ENCODE measurements around the gene GPR107.
A peak's percentile ranks its signal among the peaks of the same experiment; 100 is the strongest.

GPR107 gene

DNA sequence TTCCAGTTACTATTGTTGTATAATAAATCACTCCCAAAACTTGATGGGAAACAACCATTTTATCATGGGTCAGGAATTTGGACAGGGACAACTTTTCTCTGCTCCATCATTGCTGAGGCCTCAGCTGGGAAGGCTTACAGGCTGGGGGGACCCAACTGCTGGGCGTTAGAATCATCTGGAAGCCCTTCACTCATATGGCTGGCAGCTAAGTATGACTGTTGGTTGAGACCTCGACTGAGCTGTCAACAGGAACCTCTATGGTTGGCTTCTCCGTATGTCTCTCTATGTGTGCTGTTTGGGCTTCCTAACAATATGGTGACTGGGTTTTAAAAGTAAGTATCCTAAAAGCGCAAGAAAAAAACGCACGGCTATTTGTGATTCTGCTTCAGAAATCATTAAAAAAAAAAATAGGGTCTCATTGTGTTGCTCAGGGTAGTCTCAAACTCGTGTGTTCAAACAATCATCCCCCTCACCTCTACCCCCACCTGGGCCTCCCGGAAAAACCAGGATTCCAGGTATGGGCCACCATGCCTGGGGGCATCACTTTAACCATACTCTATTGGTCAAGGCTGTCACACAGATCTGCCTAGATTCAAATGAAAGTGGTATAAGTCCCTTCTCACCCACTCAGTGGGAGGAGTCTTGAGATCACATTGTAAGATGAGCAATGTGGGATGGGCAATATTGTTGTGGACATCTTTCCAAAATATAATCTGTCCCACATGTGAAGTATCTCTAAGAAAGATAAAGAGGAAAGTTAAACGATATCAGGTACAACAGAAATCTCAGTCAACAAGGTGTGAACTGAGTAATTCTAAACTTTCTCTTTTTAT, 26.0 kb upstream of the GPR107 start:
- DNase-seq (ENCODE audit: low spot score): no peak

DNA sequence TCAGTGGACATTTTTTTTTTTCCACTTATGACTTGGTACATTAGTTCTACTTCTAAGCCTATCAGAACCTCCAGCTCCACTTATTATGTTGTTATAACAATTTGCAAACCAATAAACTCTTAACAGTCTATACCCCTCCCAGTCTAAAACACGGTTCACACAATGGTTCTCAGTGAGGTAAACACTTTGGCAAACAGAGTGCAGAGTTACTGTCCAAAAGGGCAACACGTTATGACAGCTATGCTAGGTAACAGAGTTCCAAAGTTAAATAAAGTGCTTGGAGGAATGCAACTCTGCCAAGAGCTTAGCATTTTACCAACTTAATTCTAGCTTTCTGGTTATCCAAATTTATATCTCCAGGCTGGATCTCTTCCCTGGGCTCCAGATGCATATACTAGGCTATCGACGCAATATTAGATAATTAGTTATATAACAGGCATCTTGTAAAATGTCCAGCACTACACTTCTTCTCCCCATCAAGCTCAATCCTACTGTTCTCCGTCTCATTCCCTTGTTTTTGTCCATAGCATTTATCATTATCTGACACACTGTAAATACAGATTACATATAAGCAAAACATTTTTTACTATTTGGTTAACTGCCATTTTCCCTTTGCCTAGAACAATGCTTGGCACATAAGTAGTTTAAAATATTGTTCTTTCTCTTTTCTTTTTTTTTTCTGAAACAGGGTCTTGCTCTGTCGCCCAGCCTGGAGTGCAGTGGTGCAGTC, 25.0 kb upstream of the GPR107 start:
- DNase-seq (ENCODE audit: low spot score): no peak

DNA sequence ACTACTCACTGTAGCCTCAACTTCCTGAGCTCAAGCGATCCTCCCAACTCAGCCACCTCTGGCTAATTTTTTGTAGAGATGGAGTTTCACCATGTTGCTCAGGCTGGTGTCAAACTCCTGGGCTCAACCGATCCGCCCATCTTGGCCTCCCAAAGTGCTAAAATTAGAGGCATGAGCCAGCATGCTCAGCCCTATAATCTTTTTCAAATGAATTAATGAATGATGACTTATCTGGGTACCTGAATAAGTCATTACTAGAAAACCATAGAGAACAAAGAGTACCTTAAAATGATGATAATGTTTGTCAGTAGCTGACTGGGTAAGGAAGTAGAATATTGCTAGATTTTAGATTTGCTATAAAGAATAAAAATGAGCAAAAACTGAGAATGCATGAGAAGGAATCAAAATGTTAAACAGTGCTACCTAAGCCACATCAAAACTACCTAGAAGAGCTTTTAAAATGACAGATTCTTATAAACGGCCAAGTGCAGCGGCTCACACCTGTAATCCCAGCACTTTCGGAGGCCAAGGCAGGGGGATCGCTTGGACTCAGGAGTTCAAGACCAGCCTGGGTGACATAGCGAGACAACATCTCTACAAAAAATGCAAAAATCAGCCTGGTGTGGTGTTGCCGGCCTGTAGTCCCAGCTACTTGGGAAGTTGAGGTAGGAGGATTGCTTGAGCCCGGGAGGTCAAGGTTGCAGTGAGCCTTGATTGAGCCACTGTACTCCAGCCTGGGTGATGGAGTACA, 24.3 kb upstream of the GPR107 start:
- no peak for DNase-seq (ENCODE audit: low spot score)

DNA sequence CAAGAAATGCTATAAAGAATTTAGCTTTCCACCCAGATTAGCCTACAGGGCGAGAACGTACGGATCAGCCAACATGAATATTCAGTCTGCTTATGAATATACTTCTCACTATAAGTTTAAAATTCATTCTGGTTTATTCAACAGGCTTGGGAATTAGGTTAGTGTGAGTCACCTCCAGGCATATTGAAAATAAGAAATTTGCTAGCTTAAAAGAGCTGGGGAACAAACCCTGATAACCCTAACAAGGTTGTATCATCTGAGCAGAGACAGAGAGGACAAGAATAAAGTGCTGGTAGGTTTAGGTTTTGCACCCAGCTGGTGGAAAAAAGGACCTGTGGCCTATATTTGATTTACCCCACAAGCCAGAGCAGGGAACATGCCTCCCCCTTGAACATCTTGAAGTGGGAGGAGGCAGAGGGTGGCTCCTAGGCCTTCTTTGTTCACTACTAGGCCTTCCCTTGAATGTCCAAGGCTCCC, 23.0 kb upstream of the GPR107 start:
- DNase-seq (ENCODE audit: low spot score): no peak

DNA sequence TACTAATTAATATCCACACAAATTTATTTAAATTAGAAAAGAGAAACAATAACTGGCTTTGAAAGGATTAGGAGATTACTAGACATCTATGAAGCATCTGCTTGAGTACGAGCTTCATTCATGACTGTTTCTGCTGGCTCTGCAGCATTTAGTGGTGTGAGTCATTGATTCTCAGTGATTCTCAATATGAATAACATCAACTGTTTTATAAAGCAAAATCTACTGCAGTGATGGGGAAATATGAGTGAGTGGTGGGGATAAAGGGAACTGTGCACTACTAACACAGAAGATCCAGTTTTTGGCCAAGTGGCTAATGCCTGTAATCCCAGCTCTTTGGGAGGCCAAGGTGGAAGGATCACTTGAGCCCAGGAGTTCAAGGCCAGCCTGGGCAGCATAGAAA, 19.1 kb upstream of the GPR107 start:
- no peak for DNase-seq (ENCODE audit: low spot score)

DNA sequence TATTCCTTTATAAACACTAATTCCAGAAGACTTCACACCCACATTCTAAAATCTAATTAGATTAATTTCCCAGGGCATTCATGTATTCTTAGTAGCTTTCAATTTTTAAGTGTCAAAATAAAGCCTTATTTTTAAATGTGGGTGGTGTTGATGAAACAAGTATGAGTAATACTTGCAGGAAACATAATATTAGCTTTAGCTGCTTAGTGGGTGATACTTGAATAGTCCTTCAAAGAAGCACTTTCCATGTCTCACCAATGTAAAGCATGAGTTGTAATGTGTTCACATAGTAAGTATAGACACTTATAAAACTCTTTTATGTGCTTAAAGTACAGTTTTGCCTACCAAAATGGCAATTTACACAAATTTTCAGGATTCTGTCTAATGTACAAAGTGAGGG, 17.6 kb upstream of the GPR107 start:
- no peak for DNase-seq (ENCODE audit: low spot score)

DNA sequence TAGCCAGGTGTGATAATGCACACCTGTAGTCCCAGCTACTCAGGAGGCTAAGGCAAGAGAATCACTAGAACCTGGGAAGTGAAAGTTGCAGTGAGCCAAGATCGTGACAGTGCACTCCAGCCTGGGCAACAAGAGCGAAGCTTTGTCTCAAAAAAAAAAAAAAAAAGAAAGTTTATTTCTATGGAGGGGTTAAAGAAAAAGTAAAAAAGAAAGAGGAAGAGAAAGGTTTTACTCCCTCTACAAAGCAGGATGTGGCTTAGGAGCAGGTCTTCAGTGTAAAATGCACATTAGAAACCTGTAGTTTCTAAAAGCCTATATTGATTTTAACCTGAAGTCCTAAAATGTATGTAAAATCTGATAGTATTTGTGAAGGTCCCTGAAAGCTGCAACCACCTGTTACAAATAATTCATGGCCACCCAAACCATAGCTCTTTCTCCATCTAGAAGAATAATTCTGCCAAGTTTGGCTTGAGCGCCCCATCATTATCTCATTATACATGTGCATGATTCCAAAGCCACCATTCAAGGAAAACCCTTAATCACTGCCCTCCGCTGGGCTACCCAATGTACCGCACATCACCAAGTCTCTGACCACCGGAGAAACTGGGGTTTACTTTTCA, 14.1 kb upstream of the GPR107 start:
- no peak for DNase-seq (ENCODE audit: low spot score)

DNA sequence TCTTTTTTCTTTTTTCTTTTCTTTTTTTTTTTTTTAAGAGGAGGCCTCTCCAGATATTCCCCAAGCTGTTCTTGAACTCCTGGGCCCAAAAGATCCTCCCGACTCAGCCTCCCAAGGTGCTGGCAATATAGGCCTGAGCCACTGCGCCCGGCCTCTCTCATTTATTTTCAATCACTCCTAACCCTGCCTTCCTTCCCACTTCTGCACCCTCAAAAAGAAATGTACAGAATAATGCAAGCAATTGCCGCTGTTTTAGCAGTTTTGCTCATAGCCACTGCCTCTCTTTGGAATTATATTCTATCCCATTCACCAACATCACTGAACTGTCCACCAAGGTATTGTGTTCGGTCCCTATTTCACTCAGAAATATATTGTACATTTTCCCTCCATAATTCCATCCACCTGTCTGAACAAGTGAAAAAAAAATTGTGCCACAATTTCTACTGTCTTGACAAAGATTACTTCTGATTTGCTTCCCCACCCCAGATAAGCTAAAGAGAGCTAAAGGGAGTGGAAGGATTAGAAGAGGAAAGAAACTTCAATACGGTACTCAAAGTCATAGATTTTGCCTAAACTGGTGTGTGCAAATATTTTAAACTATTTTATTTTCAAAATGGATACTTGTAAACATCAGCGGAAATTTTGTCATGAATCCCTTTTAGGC, 12.6 kb upstream of the GPR107 start:
- no peak for DNase-seq (ENCODE audit: low spot score)

DNA sequence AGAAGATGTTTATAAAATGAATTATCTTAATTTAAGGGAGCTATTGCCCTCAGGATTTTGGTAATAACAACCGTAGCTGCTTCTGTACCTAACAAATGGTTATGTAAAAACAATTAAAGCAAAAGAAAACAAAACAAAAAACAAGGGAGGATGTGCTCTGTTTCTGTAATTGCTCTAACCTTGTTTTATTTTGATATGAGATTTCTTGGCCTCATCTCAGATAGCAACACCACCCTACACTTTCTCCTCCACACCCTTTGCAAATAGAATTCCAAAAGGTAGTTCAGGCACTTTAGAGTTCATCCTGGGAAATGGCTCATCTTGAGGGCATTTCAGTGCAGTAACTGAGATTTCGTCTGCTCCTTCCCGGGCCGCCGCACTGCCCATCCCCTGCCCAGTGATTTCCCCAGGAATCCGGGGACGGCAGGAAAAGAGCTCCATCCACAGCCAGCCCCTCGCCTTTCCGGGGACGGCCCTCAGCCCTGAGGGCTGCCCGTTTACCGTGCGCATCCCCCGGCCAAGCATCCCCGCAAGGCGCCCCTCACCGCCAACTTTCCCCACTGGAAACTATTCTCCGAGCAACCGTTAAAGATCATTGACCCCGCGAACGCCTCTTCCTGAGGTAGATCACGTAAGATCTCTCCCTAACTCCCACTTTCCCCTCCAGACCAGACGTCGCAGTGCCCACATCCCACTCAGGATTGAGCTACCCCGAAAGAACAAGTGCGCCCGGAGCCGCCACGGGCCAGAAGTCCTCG, 11.9 kb upstream of the GPR107 start:
- peak; percentile 48 for DNase-seq (ENCODE audit: low spot score)

DNA sequence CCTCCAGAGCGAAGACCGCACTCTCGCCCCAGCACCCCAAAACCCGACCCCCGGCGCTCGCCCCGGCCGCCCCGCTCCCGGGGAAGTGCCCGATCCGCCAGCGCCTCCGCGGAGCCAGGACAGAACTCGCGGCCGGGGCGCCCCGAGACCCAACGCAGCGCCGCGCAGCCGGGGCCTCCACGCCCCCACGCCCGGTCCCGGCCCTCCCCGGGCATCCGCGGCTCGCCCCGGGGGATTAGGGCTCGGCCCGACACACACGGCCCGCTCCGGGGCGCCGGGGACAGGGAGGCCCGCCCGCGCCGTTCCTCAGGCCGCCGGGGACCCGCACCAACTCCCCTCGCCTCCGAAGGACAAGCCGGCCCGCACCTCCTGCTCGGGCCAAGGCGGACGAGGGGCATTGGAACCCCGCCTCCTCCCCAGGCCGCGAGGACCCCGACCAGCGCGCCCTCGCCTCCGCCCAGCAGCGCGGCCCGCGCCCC, 11.3 kb upstream of the GPR107 start:
- DNase-seq (ENCODE audit: low spot score): peak; percentile 64

DNA sequence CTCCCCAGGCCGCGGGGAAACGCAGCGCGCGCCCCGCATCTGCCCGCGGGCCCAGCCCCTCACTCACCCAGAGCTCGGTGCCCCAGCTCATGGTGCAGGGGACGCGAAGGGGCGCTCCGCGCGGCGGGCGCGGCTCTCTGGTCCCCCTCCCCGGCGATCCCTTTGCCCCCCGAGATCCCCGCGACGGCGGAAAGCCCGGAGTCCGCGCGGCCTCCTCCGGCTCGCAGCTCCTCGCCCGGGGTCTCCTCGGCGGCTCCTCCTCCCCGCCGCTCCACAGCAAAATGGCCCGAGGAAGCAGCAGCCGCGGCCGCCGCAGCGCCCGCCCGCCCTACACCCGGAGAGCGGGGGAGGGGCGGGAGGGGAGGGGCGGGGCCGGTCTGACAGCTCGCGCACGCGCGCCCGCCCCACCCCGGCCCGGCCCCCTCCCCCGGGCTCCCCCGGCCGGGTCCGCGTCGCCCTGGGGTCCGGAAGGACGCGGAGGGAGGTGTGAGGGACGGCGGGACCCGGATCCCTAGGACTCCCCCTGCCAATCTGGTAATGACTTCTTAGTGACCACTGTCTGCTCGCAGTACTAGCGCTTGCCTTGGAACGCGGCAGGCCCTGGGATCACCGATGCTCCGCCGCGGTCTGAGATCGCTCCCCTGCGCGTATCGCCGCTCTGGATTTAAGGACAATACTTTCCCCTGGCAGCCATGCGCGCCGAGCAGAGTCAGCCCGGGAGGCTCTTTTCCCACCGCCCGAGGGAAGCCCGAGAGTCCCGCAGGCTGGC, 10.6 kb upstream of the GPR107 start, which contains the start of gene FNBP1:
TSS of gene FNBP1 (minus strand) at position 305 of the 769 bp plus-strand sequence. CDS start at position 91, 214 bp downstream.
- peak; percentile 95 for DNase-seq (ENCODE audit: low spot score)

DNA sequence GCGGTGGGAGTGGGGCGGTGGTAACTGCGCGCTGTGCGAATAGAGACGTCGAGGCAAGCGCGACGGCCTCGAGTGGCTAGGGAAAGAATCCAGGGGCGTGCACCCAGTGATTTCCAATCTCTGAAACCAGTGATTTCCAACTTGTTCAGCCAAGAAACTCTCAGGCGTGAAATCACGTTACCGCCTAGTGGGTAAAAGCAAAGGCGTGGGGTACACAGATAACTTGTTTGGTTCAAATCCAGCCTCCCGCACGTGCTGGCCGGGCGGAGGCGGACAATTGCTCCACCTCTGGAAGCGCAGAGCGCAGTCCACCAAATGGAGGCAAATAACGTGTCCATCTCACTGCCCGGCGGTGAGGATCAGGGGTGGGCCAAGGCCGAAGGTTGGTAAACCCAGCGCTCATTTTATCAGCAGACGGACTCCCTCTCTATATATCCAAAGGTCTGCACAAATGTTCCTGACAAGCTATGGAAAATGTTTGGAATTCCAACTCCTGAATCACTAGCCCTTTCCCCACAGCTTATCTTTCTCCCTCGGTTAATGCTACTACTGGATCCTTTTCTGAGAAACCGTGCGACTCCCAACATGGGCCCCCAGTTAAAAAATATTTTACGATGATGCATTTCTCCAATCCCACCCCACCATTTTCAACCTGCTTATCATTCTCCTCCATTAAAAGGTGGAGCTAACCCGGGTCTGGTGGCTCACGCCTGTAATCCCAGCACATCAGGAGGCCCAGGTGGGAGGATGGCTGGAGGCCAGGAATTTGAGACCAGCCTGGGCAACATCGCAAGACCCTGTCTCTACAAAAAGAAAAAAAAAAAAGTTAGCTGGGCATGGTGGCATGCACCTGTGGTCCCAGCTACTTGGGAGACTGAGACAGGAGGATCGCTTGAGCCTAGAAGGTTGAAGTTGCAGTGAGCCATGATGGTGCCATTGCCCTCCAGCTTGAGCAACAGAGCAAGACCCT, 9.8 kb upstream of the GPR107 start:
- DNase-seq (ENCODE audit: low spot score): no peak

DNA sequence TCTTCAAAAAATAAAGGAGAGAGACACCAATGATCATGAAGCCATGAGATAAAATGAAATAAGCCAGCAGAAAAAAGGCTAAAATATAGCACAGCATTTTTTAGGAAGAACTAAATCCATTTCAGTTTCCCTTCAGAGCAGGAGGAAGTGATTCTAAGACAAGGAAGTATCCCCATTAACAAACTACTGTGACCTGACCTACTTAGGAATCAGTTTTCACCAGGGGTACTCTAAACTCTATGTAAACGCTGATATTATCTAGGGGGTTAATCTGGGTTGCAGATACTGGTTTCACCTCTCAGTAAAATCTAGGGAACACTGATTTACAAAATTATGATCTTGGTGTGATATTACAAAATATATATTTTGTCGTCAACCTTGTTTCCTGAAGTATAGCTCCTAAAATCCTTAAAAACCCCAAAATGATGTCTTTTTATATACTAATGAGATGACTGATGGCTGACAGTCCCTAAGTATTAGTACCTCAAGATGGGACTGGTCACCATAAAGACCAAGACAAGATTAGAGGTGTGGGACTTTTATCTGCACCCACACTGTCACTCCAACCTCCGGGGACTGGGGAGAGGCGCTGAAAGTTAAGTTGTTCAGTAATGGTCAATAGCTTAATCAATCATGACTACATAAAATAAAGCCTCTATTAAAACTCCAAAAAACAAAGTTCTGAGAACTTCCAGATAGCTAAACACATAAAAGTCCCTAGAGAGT, 7.8 kb upstream of the GPR107 start:
- no peak for DNase-seq (ENCODE audit: low spot score)

DNA sequence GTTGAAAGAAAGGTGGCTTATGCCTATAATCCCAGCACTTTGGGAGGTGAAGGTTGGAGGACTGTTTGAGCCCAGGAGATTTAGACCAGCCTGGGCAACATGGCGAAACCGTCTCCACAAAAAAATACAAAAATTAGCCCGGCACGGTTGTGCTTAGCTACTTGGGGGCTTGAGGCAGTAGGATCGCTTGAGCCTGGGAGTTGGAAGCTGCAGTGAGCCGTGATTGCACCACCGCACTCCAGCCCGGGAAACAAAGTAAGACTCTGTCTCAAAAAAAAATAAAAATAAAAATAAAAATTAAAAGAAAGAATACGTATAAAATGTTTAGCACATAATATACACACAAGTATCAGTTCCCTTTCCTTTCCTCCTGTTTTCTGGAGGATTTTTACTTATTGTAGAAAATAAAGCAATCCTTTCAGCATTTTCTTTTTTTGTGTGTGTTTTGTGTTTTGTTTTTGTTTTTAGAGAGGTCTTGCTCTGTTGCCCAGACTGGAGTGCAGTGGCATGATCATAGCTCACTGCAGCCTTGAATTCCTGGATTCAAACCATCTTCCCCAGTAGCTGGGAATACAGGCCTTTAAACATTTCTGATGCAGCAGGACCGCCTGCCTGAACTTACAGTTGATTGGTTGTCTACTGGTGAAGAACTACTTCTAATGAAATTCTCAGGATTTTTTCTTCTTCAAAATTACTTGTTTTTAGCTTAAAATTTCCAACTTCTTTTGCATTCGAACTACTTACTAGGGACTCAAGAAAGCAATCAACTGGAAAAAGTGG, 4.1 kb upstream of the GPR107 start:
- no peak for DNase-seq (ENCODE audit: low spot score)

DNA sequence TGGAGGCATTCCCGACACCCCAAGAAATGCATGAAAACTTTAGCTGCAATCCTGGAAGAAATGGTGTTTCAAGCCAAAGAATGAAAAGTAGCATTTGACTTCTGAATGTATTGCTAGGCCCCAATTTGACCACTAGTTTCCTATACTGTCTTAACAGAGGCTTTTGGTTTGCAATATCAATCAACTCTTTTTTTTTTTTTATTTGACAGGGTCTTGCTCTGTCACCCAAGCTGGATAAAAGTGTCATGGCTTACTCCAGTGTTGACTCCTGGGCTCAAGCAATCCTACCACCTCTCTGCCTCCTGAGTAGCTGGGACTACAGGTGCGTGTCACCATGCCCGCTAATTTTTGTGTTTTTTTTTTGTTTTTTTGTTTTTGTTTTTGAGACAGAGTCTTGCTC, 3.2 kb upstream of the GPR107 start:
- DNase-seq (ENCODE audit: low spot score): no peak

DNA sequence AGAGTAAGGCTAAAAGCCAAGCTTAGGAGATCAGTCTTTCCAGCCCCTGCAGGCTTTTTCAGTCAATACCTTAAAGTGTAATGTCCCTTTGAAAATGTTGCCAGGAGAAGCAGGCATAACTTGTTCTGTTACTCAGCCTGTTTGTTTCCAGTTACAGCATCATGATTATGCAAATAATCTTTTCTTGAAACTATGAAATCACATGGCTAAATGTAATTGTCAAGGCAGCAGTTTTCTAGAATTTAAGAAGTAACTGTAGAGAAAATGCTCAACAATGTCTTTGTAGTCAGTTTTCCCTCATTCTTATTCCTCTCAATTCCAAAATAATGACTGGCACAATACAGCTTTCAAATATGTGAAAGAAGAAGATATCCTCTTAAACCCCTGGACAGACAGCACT, 1.9 kb upstream of the GPR107 start:
- no peak for DNase-seq (ENCODE audit: low spot score)

DNA sequence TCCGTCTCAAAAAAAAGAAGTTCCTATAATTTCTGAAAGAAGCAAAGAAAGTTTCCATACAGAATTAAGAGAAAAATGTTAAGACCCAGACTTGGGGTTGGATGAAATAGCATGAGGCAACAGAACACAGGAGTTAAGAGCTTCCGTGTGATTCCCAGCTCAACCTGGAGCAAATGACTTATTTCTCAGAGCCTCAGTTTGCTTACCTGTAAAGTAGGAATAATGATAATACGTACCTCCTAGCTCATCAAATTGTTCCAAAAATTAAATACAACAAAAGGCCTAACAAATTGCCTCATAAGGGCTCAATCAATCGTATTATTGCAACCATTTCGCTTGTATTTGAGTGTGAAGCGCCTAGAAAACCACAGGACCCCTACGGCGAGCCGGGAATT, 600 bp upstream of the GPR107 start:
- no peak for DNase-seq (ENCODE audit: low spot score)

All from iPS-NIHi11 (cell line).